Activated CD4-positive, alpha-beta memory T cell treated with anti-CD3 and anti-CD28 coated beads, Interleukin-2, amount 10 ng/mL, durations not matched to agents 7 days and 5 days (primary cell): ENCODE data around the gene FBXW4. TPM values are rescaled to one million over a fixed set of nuclear protein-coding genes. Genes with fewer than 3 reads are reported as not detected.
"Not testable (repeated sequence)": the region's sequence is repeated elsewhere in the genome, so short reads cannot be mapped to it uniquely, and the experiment has no call there.

Experiments used
- CTCF ChIA-PET: fragments of 350-600 bp; sonication (Branson Sonifier 250); formaldehyde crosslinking; loops from one replicate; lab custom pipeline; 2021; ENCODE audit warnings: antibody characterized with exemption, inconsistent platforms; lab: Charles Lee
- POLR2A ChIA-PET: fragments of 350-600 bp; sonication (Branson Sonifier 250); formaldehyde crosslinking; loops from one replicate; lab custom pipeline; 2021; ENCODE audit warnings: antibody characterized with exemption; lab: Charles Lee
- DNase-seq: peaks from one replicate; pipeline ENCODE4 v3.0.0-alpha.2; 2020
- H3K27ac Mint-ChIP-seq: one replicate; pipeline ENCODE4 v1.8.0; 2021; ENCODE audit warnings: mild to moderate bottlenecking, mixed read lengths
- H3K27me3 Mint-ChIP-seq: one replicate; pipeline ENCODE4 v1.8.0; 2021; ENCODE audit warnings: mixed read lengths
- H3K36me3 Mint-ChIP-seq: one replicate; pipeline ENCODE4 v1.8.0; 2021; ENCODE audit warnings: low read depth, mixed read lengths
- H3K4me1 Mint-ChIP-seq: one replicate; pipeline ENCODE4 v1.8.0; 2021; ENCODE audit warnings: mixed read lengths
- H3K4me3 Mint-ChIP-seq: one replicate; pipeline ENCODE4 v1.8.0; 2021; ENCODE audit warnings: mild to moderate bottlenecking, mixed read lengths
- H3K9me3 Mint-ChIP-seq: one replicate; pipeline ENCODE4 v1.8.0; 2021; ENCODE audit warnings: mixed read lengths
- total RNA-seq, 2 experiments: library from RNA; stranded (reverse); gene quantifications; one replicate each; pipeline ENCODE4 v1.2.3, GENCODE V29; 2021

Gene FBXW4
- total RNA-seq, 2 experiments from 2014 or later, result 36.8 to 37.3 TPM

DNA sequence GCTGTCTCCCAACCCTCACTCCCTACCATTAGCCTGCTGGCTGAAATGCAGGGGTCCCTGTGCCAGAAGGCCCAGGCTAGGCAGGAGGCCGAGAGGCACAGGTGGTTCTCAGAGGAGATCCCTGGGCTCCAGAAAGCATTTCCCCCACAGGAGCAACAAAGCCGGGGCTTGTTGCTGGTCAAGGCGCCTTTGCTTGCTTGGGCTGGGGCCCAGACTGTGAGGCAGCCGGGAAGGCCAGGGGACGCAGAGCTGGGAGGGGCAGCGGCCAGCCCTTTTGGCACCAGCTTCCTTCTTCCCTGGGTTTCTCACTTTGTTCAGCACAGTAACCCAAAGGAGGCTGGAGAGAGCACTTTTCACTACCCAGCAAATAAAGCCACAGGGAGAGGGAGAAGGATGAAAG, 48.6 kb downstream of the FBXW4 start:
- no peaks in the 10 kb centered on the region for H3K9me3 Mint-ChIP-seq
- peaks cover 9% of the 10 kb centered on the region for H3K36me3 Mint-ChIP-seq
- no peak overlapping the region for H3K4me3 Mint-ChIP-seq
- DNase-seq, result no peak
- H3K27ac Mint-ChIP-seq, result no peak overlapping the region
- no peaks in the 10 kb centered on the region for H3K4me1 Mint-ChIP-seq
- ChIA-PET CTCF (no interaction called here), POLR2A (no interaction called here)
- H3K27me3 Mint-ChIP-seq, result no peaks in the 10 kb centered on the region

DNA sequence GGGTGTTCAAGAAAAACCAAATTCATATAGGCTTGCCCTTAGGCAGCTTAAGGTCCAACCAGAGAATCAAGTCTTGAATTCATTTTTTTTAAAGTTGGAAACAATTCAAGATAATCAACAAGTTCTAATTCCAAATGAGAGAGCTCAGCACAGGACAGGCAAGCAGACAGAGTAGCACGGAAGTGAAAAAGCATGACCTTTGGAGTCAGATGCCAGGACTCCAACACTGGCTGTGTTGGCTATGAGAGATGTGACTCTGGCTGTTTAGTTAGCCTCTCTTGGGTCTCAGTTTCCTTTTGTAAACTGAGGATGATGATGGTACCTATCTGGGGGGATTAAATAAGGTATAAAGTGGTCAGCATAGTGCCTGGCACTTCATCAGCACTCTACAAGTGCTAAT, 49.3 kb downstream of the FBXW4 start:
- H3K27me3 Mint-ChIP-seq, result no peaks in the 10 kb centered on the region
- no peaks in the 10 kb centered on the region for H3K9me3 Mint-ChIP-seq
- no peak overlapping the region for H3K4me3 Mint-ChIP-seq
- H3K4me1 Mint-ChIP-seq, result no peaks in the 10 kb centered on the region
- no peak overlapping the region for H3K27ac Mint-ChIP-seq
- POLR2A ChIA-PET, result no interaction called here
- DNase-seq, result no peak
- H3K36me3 Mint-ChIP-seq, result peaks cover 13% of the 10 kb centered on the region
- CTCF ChIA-PET, result interaction anchor here (1.1 kb wide), 1 partner anchor 12 kb away, joined by 3 read pairs; no protein-coding TSS in a partner anchor

DNA sequence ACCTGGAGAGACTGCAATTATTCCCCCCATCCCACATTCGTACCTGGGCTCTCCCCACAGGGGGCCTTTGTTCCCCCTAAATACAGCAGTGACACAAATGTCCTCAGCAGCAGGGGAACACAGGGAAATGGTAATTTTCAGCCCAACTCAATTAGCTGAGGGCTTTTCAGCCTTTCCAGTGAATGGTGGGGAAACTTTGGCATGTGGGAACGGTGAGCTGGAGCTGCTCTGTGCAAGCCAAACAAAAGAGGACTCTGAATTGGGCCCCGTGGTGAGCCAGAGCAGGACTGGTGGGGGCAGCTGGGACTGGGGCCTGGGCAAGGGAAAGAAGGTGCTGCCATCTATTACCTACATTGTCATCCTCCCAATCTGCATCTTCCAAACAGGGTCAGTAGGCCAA, 51.0 kb downstream of the FBXW4 start:
- Mint-ChIP-seq H3K9me3 (no peaks in the 10 kb centered on the region), H3K4me1 (no peaks in the 10 kb centered on the region), H3K27ac (no peak overlapping the region), H3K27me3 (no peaks in the 10 kb centered on the region), H3K36me3 (peaks cover 20% of the 10 kb centered on the region), H3K4me3 (no peak overlapping the region)
- POLR2A ChIA-PET, result interaction anchor here (1.1 kb wide), 1 partner anchor 27 kb away, joined by 3 read pairs; no protein-coding TSS in a partner anchor
- CTCF ChIA-PET, result interaction anchor here (1.3 kb wide), 1 partner anchor 13 kb away, joined by 3 read pairs; no protein-coding TSS in a partner anchor
- no peak for DNase-seq

DNA sequence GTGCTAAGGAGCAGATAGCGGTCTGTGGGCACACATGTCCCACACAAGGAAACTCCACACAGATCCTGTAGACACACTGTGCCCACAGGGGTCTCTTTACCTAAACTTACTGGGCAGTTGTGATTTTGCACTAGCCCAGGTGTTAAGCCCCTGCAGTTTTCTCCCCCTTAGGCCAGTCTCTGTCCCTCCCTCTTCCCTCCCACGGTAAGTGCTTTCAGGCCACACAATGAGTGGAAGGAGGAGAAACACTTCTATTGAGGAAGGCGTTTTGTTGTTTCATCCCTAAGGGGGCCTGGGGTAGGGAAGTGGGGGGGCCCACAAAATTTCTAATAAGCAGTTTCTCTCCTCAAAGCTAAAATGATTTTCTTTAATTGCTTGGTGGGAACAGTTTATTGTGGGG, 51.4 kb downstream of the FBXW4 start:
- H3K9me3 Mint-ChIP-seq, result no peaks in the 10 kb centered on the region
- no peak overlapping the region for H3K27ac Mint-ChIP-seq
- H3K36me3 Mint-ChIP-seq, result peaks cover 22% of the 10 kb centered on the region
- H3K4me3 Mint-ChIP-seq, result no peak overlapping the region
- DNase-seq, result no peak
- POLR2A ChIA-PET, result interaction anchor here (1.1 kb wide), 1 partner anchor 28 kb away, joined by 3 read pairs; no protein-coding TSS in a partner anchor
- CTCF ChIA-PET, result interaction anchor here (1.3 kb wide), 1 partner anchor 13 kb away, joined by 3 read pairs; no protein-coding TSS in a partner anchor
- no peaks in the 10 kb centered on the region for H3K27me3 Mint-ChIP-seq
- H3K4me1 Mint-ChIP-seq, result no peaks in the 10 kb centered on the region

DNA sequence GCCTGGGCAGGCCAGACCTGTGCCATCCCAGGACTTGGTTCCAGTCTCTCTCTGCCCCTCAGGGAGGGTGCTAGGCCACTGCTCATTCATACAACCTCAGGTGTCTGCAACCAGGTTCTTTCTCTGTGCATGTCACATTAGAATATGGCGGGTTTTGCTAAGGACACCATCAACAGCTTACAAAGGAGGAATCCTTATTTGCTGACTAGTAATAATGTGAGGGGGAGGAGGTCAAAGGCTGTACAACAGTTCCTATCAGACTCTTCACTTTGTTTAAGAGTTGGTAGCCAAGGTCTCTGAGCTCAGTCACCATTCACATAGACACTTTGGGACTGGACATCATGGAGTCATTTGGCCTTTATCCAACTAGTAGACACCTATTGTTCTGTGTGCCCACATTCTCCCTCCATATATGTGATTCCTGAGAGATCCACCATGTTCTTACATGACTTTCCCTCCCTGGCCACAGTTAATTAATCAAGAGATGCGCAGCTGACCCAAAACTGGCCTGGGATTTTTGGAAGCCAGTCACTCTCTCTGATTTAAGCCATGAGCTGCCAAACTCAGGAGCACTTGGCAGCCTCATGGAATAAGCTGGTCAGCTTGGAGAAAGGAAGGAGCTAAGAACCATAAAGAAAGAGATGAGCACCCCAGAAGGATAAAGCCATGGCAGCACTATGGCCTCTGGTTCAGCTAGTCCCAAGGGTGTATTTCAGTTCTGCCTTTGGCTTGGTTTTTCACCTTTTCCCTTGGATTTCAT, 55.6 kb downstream of the FBXW4 start:
- Mint-ChIP-seq H3K27ac (no peak overlapping the region), H3K36me3 (peaks cover 33% of the 10 kb centered on the region), H3K9me3 (no peaks in the 10 kb centered on the region), H3K4me1 (no peaks in the 10 kb centered on the region), H3K27me3 (no peaks in the 10 kb centered on the region), H3K4me3 (no peak overlapping the region)
- DNase-seq, result no peak
- CTCF ChIA-PET, result no interaction called here
- POLR2A ChIA-PET, result no interaction called here

DNA sequence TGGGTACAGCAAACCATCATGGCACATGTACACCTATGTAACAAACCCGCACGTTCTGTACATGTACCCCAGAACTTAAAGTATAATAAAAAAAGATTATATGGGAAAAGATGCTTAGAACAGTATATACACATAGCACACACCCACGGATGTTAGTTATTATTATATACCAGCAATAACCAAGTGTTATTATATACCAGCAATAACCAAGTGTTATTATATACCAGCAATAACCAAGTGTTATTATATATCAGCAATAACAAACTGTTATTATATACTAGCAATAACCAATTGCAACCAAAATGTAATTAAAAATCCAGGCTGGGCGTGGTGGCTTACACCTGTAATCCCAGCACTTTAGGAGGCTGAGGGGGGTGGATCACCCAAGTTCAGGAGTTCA, 61.5 kb downstream of the FBXW4 start:
- CTCF ChIA-PET, H3K27ac Mint-ChIP-seq, H3K27me3 Mint-ChIP-seq, DNase-seq, H3K4me1 Mint-ChIP-seq, H3K4me3 Mint-ChIP-seq, H3K9me3 Mint-ChIP-seq: not testable (repeated sequence)
- H3K36me3 Mint-ChIP-seq, result peaks cover 19% of the 10 kb centered on the region
- POLR2A ChIA-PET, result interaction anchor here (0.6 kb wide), 1 partner anchor 490 kb away, joined by 3 read pairs; no protein-coding TSS in a partner anchor

DNA sequence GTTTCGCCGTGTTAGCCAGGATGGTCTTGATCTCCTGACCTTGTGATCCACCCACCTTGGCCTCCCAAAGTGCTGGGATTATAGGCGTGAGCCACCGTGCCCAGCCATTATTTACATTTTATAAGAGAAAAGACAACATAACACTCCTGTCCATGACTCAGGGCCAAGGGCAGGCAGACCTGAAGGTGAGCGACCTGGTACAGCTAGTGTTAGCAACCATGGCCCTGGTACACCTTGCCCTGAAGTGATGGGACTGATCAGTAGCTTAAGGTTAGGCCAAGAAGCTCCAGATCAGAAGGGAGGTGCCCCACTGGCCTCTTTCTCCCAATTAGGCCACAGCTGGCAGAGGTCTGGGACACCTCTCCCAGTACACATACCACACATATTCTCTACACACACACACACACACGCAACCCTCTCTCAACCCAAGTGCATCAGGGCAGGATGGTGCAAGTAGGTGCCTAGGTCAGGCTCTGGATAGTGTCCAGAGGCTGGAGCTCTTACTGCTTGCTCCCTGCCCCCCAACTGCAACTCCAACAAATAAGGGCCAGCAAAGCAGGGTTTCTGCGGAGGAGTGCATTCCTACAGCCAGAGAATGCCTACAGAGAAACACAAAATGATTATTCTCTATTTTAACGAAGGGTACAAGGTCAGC, 63.0 kb downstream of the FBXW4 start:
- Mint-ChIP-seq H3K9me3 (no peaks in the 10 kb centered on the region), H3K36me3 (peaks cover 12% of the 10 kb centered on the region), H3K27ac (no peak overlapping the region), H3K4me3 (no peak overlapping the region), H3K27me3 (no peaks in the 10 kb centered on the region), H3K4me1 (no peaks in the 10 kb centered on the region)
- CTCF ChIA-PET, result no interaction called here
- no peak for DNase-seq
- POLR2A ChIA-PET, result no interaction called here

DNA sequence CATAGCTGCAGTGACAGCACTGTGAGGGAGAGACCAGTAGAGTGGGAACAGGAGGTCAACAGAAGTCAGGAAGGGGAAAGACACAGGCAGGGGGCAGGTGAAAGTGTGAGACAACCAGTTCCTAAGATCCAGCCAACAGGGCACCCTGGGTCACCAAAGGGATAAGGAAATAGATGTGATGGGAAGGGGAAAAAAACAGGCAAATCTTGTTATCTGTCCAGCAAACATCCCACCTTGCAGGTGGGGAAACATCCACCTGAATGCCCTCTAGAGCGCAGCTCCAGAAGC, 64.4 kb downstream of the FBXW4 start:
- no peak overlapping the region for H3K4me3 Mint-ChIP-seq
- H3K27me3 Mint-ChIP-seq, result no peaks in the 10 kb centered on the region
- ChIA-PET CTCF (interaction anchor here (1.0 kb wide), 1 partner anchor 14 kb away, joined by 3 read pairs; no protein-coding TSS in a partner anchor), POLR2A (no interaction called here)
- no peaks in the 10 kb centered on the region for H3K4me1 Mint-ChIP-seq
- no peak overlapping the region for H3K27ac Mint-ChIP-seq
- no peak for DNase-seq
- H3K36me3 Mint-ChIP-seq, result peaks cover 8% of the 10 kb centered on the region
- no peaks in the 10 kb centered on the region for H3K9me3 Mint-ChIP-seq

DNA sequence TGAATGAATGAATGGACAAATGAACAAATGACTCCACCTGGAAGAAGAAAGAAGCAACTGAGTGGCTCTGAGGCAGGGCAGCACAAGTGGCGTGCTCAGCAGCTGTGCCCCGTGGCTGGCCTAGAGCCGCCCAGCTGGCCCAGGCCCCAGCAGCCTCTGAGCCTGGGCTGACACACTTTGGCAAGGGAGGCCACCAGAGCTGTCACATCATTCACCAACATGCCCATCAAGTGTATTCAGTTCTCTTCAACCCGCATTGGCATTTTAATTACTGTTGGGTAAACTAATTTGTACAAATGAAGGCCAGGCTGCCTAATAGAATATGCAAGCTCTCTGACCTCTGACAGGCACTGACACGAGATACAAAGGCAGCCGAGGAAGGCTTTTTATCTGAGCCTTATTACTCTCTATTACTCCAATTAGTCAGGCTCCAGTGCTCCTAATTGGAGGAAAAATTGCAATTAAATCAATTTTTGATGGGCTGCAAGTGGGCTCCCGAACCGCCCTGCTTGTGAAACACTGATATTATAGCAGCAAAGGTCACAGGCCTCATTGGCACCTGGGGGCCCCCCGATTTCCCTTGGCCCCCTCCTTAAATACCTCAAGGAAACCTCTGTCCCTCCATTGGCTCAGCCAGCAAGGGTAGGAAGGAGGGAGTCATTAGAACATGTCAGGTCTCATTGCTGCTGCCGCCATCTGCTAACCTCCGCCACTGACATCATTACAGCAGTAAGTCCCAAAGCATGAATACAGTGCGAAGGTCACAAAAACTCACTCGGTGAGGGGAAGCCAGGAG, 64.9 kb downstream of the FBXW4 start:
- no peak for DNase-seq
- H3K4me3 Mint-ChIP-seq, result no peak overlapping the region
- H3K4me1 Mint-ChIP-seq, result no peaks in the 10 kb centered on the region
- no peak overlapping the region for H3K27ac Mint-ChIP-seq
- no peaks in the 10 kb centered on the region for H3K9me3 Mint-ChIP-seq
- ChIA-PET CTCF (no interaction called here), POLR2A (no interaction called here)
- H3K27me3 Mint-ChIP-seq, result no peaks in the 10 kb centered on the region
- H3K36me3 Mint-ChIP-seq, result peaks cover 8% of the 10 kb centered on the region

DNA sequence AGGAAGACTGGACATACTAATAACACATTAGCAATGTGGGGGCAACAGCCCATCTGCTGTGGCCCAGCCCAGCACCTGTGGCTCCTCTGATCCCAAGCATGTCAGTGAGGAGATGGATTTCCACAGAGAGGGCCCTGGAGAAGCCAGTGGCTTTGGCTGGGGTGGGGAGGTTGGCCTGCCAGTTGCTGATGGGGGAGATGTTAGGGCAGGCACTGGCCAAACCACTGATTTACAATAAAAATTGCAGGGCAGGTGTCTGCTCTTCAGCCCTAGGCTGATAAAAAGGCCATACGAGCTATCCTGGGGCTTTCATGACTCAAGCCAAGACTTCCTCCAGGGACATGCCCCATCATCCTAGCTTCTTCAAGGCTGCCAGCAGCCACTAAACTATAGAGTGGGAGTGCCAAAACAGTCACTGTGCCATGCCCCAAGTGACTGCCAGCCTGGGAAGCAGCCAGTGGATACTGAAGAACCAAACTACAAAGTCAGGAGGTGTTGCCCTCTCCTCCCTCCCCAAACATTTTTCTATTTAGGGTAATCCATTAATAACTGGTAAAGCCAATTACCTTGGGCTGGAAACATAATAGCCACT, 69.1 kb downstream of the FBXW4 start:
- Mint-ChIP-seq H3K4me3 (no peak overlapping the region), H3K4me1 (no peaks in the 10 kb centered on the region), H3K9me3 (no peaks in the 10 kb centered on the region), H3K27ac (no peak overlapping the region), H3K27me3 (no peaks in the 10 kb centered on the region), H3K36me3 (peaks cover 11% of the 10 kb centered on the region)
- ChIA-PET CTCF (no interaction called here), POLR2A (no interaction called here)
- no peak for DNase-seq

DNA sequence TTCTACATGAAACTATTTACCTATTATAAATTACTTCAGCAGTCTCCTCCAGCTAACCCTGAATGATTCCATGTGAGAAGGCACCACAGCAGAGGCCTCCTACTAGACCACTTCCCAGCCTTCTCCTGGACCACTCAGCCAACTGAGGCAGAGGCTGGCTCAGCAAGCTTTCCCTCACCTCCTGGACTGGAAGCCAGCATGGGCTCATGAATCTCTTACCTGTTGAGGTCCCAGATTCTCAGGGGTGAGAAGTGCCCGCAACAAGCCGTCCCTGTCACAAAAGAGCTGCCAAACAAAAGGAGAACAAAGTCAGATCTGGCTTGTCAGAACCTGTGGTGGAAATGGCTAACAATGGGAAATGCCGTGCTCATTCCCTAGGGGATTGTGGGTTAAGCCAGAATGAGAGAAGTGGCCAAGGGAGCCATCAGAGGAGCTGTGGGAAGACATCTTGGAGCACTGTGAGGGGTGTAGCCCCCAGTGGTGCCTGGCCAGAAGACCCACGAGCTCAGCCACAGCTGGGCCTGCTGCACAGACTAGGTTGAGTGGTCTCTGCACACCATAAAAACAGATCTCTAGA, 70.4 kb downstream of the FBXW4 start:
- no peaks in the 10 kb centered on the region for H3K4me1 Mint-ChIP-seq
- H3K9me3 Mint-ChIP-seq, result no peaks in the 10 kb centered on the region
- H3K27ac Mint-ChIP-seq, result no peak overlapping the region
- no peak overlapping the region for H3K4me3 Mint-ChIP-seq
- H3K27me3 Mint-ChIP-seq, result no peaks in the 10 kb centered on the region
- DNase-seq, result no peak
- H3K36me3 Mint-ChIP-seq, result peaks cover 11% of the 10 kb centered on the region
- ChIA-PET CTCF (interaction anchor here (1.5 kb wide), 1 partner anchor 22 kb away, joined by 5 read pairs; no protein-coding TSS in a partner anchor), POLR2A (no interaction called here)

DNA sequence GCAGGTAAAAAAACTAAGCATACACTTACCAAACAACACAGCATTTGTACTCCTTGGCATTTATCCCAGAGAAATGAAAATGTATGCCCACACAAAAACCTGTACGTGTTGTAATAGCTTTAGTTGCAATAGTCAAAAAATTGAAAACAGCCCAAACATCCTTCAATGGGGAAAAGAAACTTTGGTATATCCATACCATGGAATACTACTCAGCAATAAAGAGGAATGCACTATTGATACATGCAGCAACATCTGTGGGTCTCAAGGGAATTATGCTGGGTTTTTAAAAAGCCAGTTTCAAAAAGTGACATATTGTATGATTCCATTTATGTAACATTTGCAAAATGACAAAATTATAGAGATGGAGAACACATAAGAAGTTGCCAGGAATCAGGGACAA, 71.4 kb downstream of the FBXW4 start:
- H3K4me1 Mint-ChIP-seq, result no peaks in the 10 kb centered on the region
- no peak overlapping the region for H3K27ac Mint-ChIP-seq
- ChIA-PET CTCF (interaction anchor here (1.2 kb wide), 1 partner anchor 21 kb away, joined by 3 read pairs; no protein-coding TSS in a partner anchor), POLR2A (no interaction called here)
- H3K4me3 Mint-ChIP-seq, result no peak overlapping the region
- peaks cover 11% of the 10 kb centered on the region for H3K36me3 Mint-ChIP-seq
- no peak for DNase-seq
- no peaks in the 10 kb centered on the region for H3K9me3 Mint-ChIP-seq
- no peaks in the 10 kb centered on the region for H3K27me3 Mint-ChIP-seq
